ENCODE measurements around the gene ARAP2. TPM values are rescaled to one million over a fixed set of nuclear protein-coding genes. Genes with fewer than 3 reads are reported as not detected.

Gene ARAP2
- total RNA-seq, 1 experiment from 2014 or later: 12.0 TPM

DNA sequence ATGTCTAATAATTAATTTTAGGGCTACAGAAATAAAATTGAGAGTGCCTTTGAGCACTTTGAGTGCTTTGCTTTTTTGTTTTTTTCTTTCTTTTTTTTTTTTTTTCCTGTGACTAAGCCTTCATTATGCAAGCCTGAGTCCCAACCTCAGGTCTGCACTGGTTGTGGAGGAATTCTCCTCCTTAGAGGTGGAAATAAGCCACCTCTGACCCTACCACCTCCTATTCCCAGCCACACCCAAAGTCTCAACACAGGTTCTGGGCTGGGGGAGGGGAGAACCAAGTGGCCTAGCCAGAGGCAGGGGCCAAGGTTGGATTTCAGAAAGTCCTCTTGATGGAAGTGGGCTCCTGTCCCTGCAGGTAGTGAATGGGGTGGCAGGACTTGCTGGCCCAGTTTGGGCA, 180.2 kb downstream of the ARAP2 start:
- intact Hi-C loops (cut with micrococcal nuclease): no loop called here
- ChIA-PET CTCF (no interaction called here), POLR2A (no interaction called here)
- peaks cover 13% of the 10 kb centered on the region for H3K36me3 Mint-ChIP-seq (ENCODE audit: insufficient read depth, unreplicated experiment)
- peaks cover 6% of the 10 kb centered on the region for H3K4me1 Mint-ChIP-seq (ENCODE audit: insufficient read depth, unreplicated experiment)
- BruUV-seq (replicated peaks): no TSS peak
- no peak for TF ChIP-seq CTCF (IDR thresholded peaks at IDR 0.05; ENCODE audit: unreplicated experiment)
- DNase-seq (ENCODE audit: unreplicated experiment): peak; percentile 35
- H3K4me3 Mint-ChIP-seq (ENCODE audit: unreplicated experiment): no peak overlapping the region
- no peak overlapping the region for H3K27ac Mint-ChIP-seq (ENCODE audit: low read depth, unreplicated experiment)
- no peaks in the 10 kb centered on the region for H3K27me3 Mint-ChIP-seq (ENCODE audit: insufficient read depth, unreplicated experiment)
- H3K9me3 Mint-ChIP-seq (ENCODE audit: unreplicated experiment): no peaks in the 10 kb centered on the region

DNA sequence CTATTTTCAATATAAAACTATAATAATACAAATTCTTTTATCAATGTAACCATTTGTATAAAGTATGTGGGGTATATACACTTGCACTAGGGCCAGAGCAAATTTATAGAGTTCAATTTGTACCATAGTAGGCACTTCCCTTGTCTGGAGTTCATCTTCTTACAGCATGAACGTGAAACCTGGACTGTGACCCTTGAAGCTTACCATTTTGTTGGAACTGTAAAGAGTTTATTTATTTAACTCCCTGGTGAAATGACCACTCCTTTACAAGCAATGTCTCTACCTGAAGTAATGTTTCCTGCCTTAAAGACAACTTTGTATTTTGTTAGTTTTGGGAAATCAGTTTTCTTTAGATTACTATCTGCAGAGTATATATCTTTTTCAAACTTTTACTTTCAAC, 188.2 kb downstream of the ARAP2 start:
- Mint-ChIP-seq H3K4me1 (ENCODE audit: insufficient read depth, unreplicated experiment) (no peaks in the 10 kb centered on the region), H3K9me3 (ENCODE audit: unreplicated experiment) (no peaks in the 10 kb centered on the region), H3K36me3 (ENCODE audit: insufficient read depth, unreplicated experiment) (no peaks in the 10 kb centered on the region), H3K4me3 (ENCODE audit: unreplicated experiment) (no peak overlapping the region), H3K27ac (ENCODE audit: low read depth, unreplicated experiment) (no peak overlapping the region), H3K27me3 (ENCODE audit: insufficient read depth, unreplicated experiment) (no peaks in the 10 kb centered on the region)
- DNase-seq (ENCODE audit: unreplicated experiment): no peak
- TF ChIP-seq CTCF (IDR thresholded peaks at IDR 0.05; ENCODE audit: unreplicated experiment): no peak
- intact Hi-C loops (cut with micrococcal nuclease): no loop called here
- ChIA-PET POLR2A (no interaction called here), CTCF (no interaction called here)
- BruUV-seq (replicated peaks): no TSS peak

DNA sequence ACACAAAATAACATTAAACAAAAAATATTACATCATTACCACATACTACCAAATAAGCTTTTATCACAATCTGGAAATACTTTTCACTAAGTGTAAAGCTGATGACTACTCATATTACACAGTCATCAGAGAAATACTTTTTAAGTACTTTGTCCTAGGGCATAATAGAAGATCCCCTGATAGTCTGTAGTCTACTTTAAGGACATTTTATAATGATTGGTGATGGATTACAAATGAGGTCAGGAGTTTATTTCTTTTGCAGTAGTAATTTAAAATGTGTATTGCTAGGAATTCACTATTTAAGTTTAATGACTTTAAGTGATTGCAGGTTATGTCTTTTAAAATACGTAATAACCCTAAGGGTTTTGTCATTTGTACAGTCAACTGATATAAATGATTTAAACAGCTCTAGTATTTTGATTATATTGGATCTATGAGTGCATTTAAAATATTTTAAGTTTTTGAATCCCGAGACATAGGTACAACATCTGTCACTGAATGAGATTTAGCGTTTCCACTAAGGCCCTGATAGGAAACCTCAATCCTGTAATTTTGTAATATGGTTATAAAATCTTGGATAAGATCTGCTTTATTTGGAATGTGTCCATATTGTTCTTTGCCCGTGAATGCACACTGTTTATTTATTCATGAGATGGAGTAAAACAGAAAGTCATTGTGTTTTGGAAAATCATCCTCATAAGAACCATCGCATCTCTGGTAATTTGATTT, 189.5 kb downstream of the ARAP2 start:
- peak; percentile 42 for DNase-seq (ENCODE audit: unreplicated experiment)
- intact Hi-C loops (cut with micrococcal nuclease): no loop called here
- ChIA-PET POLR2A (no interaction called here), CTCF (no interaction called here)
- Mint-ChIP-seq H3K4me3 (ENCODE audit: unreplicated experiment) (no peak overlapping the region), H3K36me3 (ENCODE audit: insufficient read depth, unreplicated experiment) (no peaks in the 10 kb centered on the region), H3K9me3 (ENCODE audit: unreplicated experiment) (no peaks in the 10 kb centered on the region), H3K4me1 (ENCODE audit: insufficient read depth, unreplicated experiment) (no peaks in the 10 kb centered on the region), H3K27ac (ENCODE audit: low read depth, unreplicated experiment) (no peak overlapping the region), H3K27me3 (ENCODE audit: insufficient read depth, unreplicated experiment) (no peaks in the 10 kb centered on the region)
- no TSS peak for BruUV-seq (replicated peaks)
- TF ChIP-seq CTCF (IDR thresholded peaks at IDR 0.05; ENCODE audit: unreplicated experiment): no peak

DNA sequence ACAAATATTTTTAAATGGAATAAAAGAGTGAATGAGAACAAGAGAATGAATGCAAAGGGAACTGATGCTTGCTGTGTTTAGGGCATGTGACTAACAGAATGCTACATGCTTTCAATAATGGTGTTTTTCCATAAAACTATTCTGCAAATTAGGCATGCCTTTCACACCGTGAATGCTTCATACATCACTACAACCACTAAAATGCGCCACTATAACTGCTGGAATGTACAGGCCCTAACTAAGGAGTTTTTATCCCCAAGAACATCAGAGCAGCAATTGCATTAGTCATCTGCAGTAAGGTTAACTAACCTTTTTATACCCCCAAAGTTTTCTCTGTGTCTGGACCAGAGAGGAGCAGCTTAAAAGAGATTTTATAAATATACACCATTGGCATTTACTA, 190.4 kb downstream of the ARAP2 start:
- Mint-ChIP-seq H3K27me3 (ENCODE audit: insufficient read depth, unreplicated experiment) (no peaks in the 10 kb centered on the region), H3K36me3 (ENCODE audit: insufficient read depth, unreplicated experiment) (no peaks in the 10 kb centered on the region), H3K9me3 (ENCODE audit: unreplicated experiment) (no peaks in the 10 kb centered on the region), H3K4me3 (ENCODE audit: unreplicated experiment) (no peak overlapping the region), H3K4me1 (ENCODE audit: insufficient read depth, unreplicated experiment) (no peaks in the 10 kb centered on the region), H3K27ac (ENCODE audit: low read depth, unreplicated experiment) (no peak overlapping the region)
- intact Hi-C loops (cut with micrococcal nuclease): no loop called here
- peak; percentile 4 for DNase-seq (ENCODE audit: unreplicated experiment)
- BruUV-seq (replicated peaks): no TSS peak
- POLR2A ChIA-PET: no interaction called here
- TF ChIP-seq CTCF (IDR thresholded peaks at IDR 0.05; ENCODE audit: unreplicated experiment): no peak
- CTCF ChIA-PET: no interaction called here

All from MCF 10A (cell line).